WERI-Rb-1 (cell line): ENCODE data around the gene ITGA11.

ENCODE experiments used
- DNase-seq: peaks from one replicate; pipeline ENCODE4 v3.0.0-alpha.2; 2020
- H3K27ac ChIP-seq: fragments of 250-450 bp; sonication (Bioruptor Pico); 2 replicates; pipeline ENCODE4 v1.5.1; 2020; ENCODE audit warnings: mild to moderate bottlenecking, moderate library complexity
- H3K27me3 ChIP-seq: fragments of 250-450 bp; sonication (Bioruptor Pico); 2 replicates; pipeline ENCODE4 v1.5.1; 2021; ENCODE audit warnings: mild to moderate bottlenecking, low read depth, moderate library complexity; ENCODE audit not compliant: insufficient read depth, severe bottlenecking
- H3K36me3 ChIP-seq: fragments of 250-450 bp; sonication (Bioruptor Pico); 2 replicates; pipeline ENCODE4 v1.5.1; 2020; ENCODE audit warnings: mild to moderate bottlenecking, moderate library complexity
- H3K4me3 ChIP-seq: 2 replicates; pipeline ENCODE4 v1.5.1; 2011; ENCODE audit warnings: low read depth, mild to moderate bottlenecking, control low read depth, low read length
- H3K9me3 ChIP-seq: fragments of 250-450 bp; sonication (Bioruptor Pico); 2 replicates; pipeline ENCODE4 v1.5.1; 2021; ENCODE audit warnings: mild to moderate bottlenecking, moderate library complexity; ENCODE audit not compliant: severe bottlenecking
- CTCF ChIP-seq: IDR thresholded peaks from 2 replicates; pipeline ENCODE4 v1.5.1; 2011; ENCODE audit warnings: low read depth, mild to moderate bottlenecking, control low read depth, inconsistent platforms, low read length

The ITGA11 gene

GRCh38 chr15:68339481-68339880, 92.5 kb downstream of the ITGA11 start:
- Histone ChIP-seq H3K27ac (no peak overlapping the region), H3K4me3 (no peak overlapping the region), H3K9me3 (no peaks in the 10 kb centered on the region), H3K36me3 (no peaks in the 10 kb centered on the region), H3K27me3 (no peaks in the 10 kb centered on the region)
- TF ChIP-seq CTCF, result no peak
- DNase-seq, result no peak

GRCh38 chr15:68337826-68338225, 94.1 kb downstream of the ITGA11 start:
- no peak overlapping the region for H3K4me3 ChIP-seq
- TF ChIP-seq CTCF, result no peak
- H3K27me3 ChIP-seq, result no peaks in the 10 kb centered on the region
- DNase-seq, result no peak
- no peak overlapping the region for H3K27ac ChIP-seq
- H3K9me3 ChIP-seq, result no peaks in the 10 kb centered on the region
- no peaks in the 10 kb centered on the region for H3K36me3 ChIP-seq

GRCh38 chr15:68336516-68336915, 95.4 kb downstream of the ITGA11 start:
- no peak for DNase-seq
- Histone ChIP-seq H3K36me3 (no peaks in the 10 kb centered on the region), H3K9me3 (no peaks in the 10 kb centered on the region), H3K27ac (no peak overlapping the region), H3K27me3 (no peaks in the 10 kb centered on the region), H3K4me3 (no peak overlapping the region)
- TF ChIP-seq CTCF, result no peak

GRCh38 chr15:68335655-68336054, 96.3 kb downstream of the ITGA11 start:
- no peaks in the 10 kb centered on the region for H3K36me3 ChIP-seq
- no peak overlapping the region for H3K4me3 ChIP-seq
- H3K27me3 ChIP-seq, result no peaks in the 10 kb centered on the region
- H3K27ac ChIP-seq, result no peak overlapping the region
- no peak for DNase-seq
- no peak for TF ChIP-seq CTCF
- no peaks in the 10 kb centered on the region for H3K9me3 ChIP-seq

GRCh38 chr15:68335251-68335650, 96.7 kb downstream of the ITGA11 start:
- H3K9me3 ChIP-seq, result no peaks in the 10 kb centered on the region
- DNase-seq, result no peak
- TF ChIP-seq CTCF, result no peak

GRCh38 chr15:68334661-68335124, 97.3 kb downstream of the ITGA11 start:
- TF ChIP-seq CTCF, result no peak
- H3K36me3 ChIP-seq, result no peaks in the 10 kb centered on the region
- H3K27me3 ChIP-seq, result no peaks in the 10 kb centered on the region
- H3K4me3 ChIP-seq, result no peak overlapping the region
- no peaks in the 10 kb centered on the region for H3K9me3 ChIP-seq
- H3K27ac ChIP-seq, result no peak overlapping the region
- no peak for DNase-seq

More at GRCh38 chr15:68335251-68335650, 96.7 kb downstream of the ITGA11 start:
- Histone ChIP-seq H3K27me3 (no peaks in the 10 kb centered on the region), H3K27ac (no peak overlapping the region), H3K4me3 (no peak overlapping the region), H3K36me3 (no peaks in the 10 kb centered on the region)
